ENCODE results near the gene SERPINI2.
"Not testable (repeated sequence)": the region's sequence is repeated elsewhere in the genome, so short reads cannot be mapped to it uniquely, and the experiment has no call there.

The SERPINI2 gene

GRCh38 chr3:167445491-167445890, 28.4 kb downstream of the SERPINI2 start:
- DNase-seq: no peak

GRCh38 chr3:167441256-167441655, 32.6 kb downstream of the SERPINI2 start:
- DNase-seq: no peak

GRCh38 chr3:167437428-167438139, 36.3 kb downstream of the SERPINI2 start:
- DNase-seq: no peak

- DNase-seq: not testable (repeated sequence)
Measured at GRCh38 chr3:167426962-167427361, 46.9 kb downstream of the SERPINI2 start.

GRCh38 chr3:167422396-167422795, 51.4 kb downstream of the SERPINI2 start:
- DNase-seq: not testable (repeated sequence)

- DNase-seq: no peak
Measured at GRCh38 chr3:167409611-167410010, 64.2 kb downstream of the SERPINI2 start.

- DNase-seq: no peak
Measured at GRCh38 chr3:167406876-167407492, 66.9 kb downstream of the SERPINI2 start.

- no peak for DNase-seq
Measured at GRCh38 chr3:167397826-167398225, 76.0 kb downstream of the SERPINI2 start.

GRCh38 chr3:167396075-167396474, 77.8 kb downstream of the SERPINI2 start:
- no peak for DNase-seq

GRCh38 chr3:167394003-167394402, 79.8 kb downstream of the SERPINI2 start:
- no peak for DNase-seq
